Esophagus muscularis mucosa (tissue), 4 donors: ENCODE data around the gene PAFAH1B2. TPM values are rescaled to one million over a fixed set of nuclear protein-coding genes. Genes with fewer than 3 reads are reported as not detected.
A peak's percentile ranks its signal among the peaks of the same experiment; 100 is the strongest.

Source experiments
- DNase-seq: peaks from one replicate; pipeline ENCODE4 v3.0.0-alpha.2; 2017; ENCODE audit errors: extremely low spot score
- H3K27ac ChIP-seq, 4 donors: fragments of 200-600 bp; sonication (generic); replicated peaks in 1 of 4; 1 replicate in 3 of 4; 2 replicates in 1 of 4; pipeline ENCODE4 v1.5.1; 2016 to 2019; ENCODE audit warnings: mild to moderate bottlenecking in 1 of 4
- H3K27me3 ChIP-seq, 4 donors: fragments of 200-600 bp; sonication (generic); one replicate each; pipeline versions ENCODE4 v1.5.1 to v1.6.0; 2016 to 2019
- H3K36me3 ChIP-seq, 4 donors: fragments of 200-600 bp; sonication (generic); one replicate each; pipeline ENCODE4 v1.5.1; 2016 to 2019
- H3K4me1 ChIP-seq, 4 donors: fragments of 200-600 bp; sonication (generic); one replicate each; pipeline ENCODE4 v1.5.1; 2016 to 2019
- H3K4me3 ChIP-seq, 4 donors: fragments of 200-600 bp; sonication (generic); 1 replicate in 2 of 4; 2 replicates in 2 of 4; pipeline ENCODE4 v1.5.1; 2016 to 2019; ENCODE audit warnings: mild to moderate bottlenecking in 4 of 4, moderate library complexity in 1 of 4
- H3K9me3 ChIP-seq, 4 donors: fragments of 200-600 bp; sonication (generic); 1 replicate in 3 of 4; 2 replicates in 1 of 4; pipeline ENCODE4 v1.5.1; 2016 to 2019
- EP300 ChIP-seq: sonication (generic); formaldehyde crosslinking; IDR thresholded peaks from one replicate; pipeline ENCODE4 v1.6.1; 2017; ENCODE audit warnings: antibody characterized with exemption
- POLR2A ChIP-seq: fragments of 450-650 bp; IDR thresholded peaks from one replicate; pipeline ENCODE4 v1.6.1; 2017; ENCODE audit warnings: antibody characterized with exemption, moderate library complexity, mild to moderate bottlenecking, low read depth
- POLR2AphosphoS5 ChIP-seq, 2 donors: sonication (generic); formaldehyde crosslinking; IDR thresholded peaks; one replicate each; pipeline ENCODE4 v1.6.1; 2017; ENCODE audit warnings: antibody characterized with exemption in 2 of 2
- WGBS: methylation state at CpG from one replicate; pipeline ENCODE4 v1.1.5; 2018; 5-methylcytosine and 5-hydroxymethylcytosine counted together
- intact Hi-C: fragments of 100-400 bp; cut with DNase I; formaldehyde crosslinking; loops from one replicate; pipeline ENCODE4 v1.15.1; 2023
- total RNA-seq, 4 donors: library from RNA; depleted of rRNA; stranded (reverse); fragments of >200 nt; gene quantifications; one replicate each; pipeline versions ENCODE4 v1.1.0 to v1.2.1, GENCODE V29; 2016
- TF ChIP-seq, protein P1 (sequence below), 3 experiments: fragments of 200-600 bp in 2 of 3; fragments of 450-650 bp in 1 of 3; sonication (generic) in 2 of 3; IDR thresholded peaks; one replicate each; pipeline ENCODE4 v1.5.1; 2017 to 2019; ENCODE audit warnings: antibody characterized with exemption in 3 of 3, mild to moderate bottlenecking in 2 of 3, moderate library complexity in 1 of 3

The PAFAH1B2 gene
- total RNA-seq, 4 donors from 2014 or later = 40.3 to 63.0 (median 47.4) TPM

DNA sequence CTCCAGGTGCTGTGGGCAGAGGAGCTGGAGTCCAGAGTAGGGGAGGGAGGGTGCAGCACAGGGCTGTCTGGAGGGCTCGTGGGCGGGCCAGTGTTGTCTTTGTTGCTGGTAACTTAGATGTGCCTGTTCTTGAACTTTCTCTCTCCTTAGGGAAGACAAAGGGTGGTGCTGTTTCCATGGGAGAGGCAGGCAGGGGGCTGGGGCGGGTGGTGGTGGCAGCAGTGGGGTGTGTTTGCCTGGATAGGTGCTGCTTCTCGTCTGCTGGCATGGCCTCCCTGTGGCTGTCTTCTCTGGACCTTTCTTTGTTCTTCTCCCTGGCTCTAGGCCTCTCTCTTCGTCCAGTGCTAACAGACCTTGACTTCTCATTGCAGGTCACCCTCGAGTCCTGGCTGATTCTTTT lies 42.9 kb downstream of the PAFAH1B2 start:
- H3K4me3 ChIP-seq = no peak overlapping the region
- no peak for TF ChIP-seq POLR2A
- no peak for TF ChIP-seq POLR2AphosphoS5 (IDR thresholded peaks at IDR 0.05)
- TF ChIP-seq EP300 = no peak
- TF ChIP-seq, protein P1, sequence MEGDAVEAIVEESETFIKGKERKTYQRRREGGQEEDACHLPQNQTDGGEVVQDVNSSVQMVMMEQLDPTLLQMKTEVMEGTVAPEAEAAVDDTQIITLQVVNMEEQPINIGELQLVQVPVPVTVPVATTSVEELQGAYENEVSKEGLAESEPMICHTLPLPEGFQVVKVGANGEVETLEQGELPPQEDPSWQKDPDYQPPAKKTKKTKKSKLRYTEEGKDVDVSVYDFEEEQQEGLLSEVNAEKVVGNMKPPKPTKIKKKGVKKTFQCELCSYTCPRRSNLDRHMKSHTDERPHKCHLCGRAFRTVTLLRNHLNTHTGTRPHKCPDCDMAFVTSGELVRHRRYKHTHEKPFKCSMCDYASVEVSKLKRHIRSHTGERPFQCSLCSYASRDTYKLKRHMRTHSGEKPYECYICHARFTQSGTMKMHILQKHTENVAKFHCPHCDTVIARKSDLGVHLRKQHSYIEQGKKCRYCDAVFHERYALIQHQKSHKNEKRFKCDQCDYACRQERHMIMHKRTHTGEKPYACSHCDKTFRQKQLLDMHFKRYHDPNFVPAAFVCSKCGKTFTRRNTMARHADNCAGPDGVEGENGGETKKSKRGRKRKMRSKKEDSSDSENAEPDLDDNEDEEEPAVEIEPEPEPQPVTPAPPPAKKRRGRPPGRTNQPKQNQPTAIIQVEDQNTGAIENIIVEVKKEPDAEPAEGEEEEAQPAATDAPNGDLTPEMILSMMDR (IDR thresholded peaks at IDR 0.05) = no peak
- no peaks in the 10 kb centered on the region for H3K27me3 ChIP-seq
- WGBS = 76% methylated on average over 2 of the region's 6 CpGs
- no peaks in the 10 kb centered on the region for H3K9me3 ChIP-seq
- peaks cover 51 to 97% (median 91%) of the 10 kb centered on the region in 4 donors for H3K36me3 ChIP-seq
- peaks cover 0 to 22% (median 6%) of the 10 kb centered on the region in 4 donors for H3K4me1 ChIP-seq
- peak overlapping the region in 1 of 4 donors; percentile 46 for H3K27ac ChIP-seq
- intact Hi-C loops = no loop called here
- no peak for DNase-seq

DNA sequence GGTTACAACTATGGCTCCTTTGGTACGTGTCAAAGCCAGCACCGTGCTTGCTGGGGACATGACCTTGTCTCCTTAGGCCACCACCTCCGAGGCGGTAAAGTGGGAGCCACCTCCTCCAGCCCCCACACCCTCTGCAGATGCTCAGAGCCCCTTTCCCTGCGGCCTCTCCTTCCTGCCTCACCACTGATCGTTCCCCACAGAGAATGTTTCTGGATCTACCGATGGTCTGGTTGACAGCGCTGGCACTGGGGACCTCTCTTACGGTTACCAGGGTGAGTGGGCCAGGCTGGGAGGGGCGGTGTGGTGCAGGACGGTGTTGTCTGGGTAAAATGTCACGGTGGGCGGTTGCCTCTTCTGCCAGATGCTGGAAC lies 43.3 kb downstream of the PAFAH1B2 start:
- H3K4me1 ChIP-seq = peaks cover 0 to 18% (median 3%) of the 10 kb centered on the region in 4 donors
- peaks cover 54 to 97% (median 91%) of the 10 kb centered on the region in 4 donors for H3K36me3 ChIP-seq
- 88% methylated on average over 13 of the region's 13 CpGs for WGBS
- no peaks in the 10 kb centered on the region for H3K27me3 ChIP-seq
- intact Hi-C loops = no loop called here
- H3K4me3 ChIP-seq = no peak overlapping the region
- H3K9me3 ChIP-seq = no peaks in the 10 kb centered on the region
- no peak for DNase-seq
- TF ChIP-seq EP300 (no peak), POLR2A (no peak), POLR2AphosphoS5 (IDR thresholded peaks at IDR 0.05) (no peak)
- TF ChIP-seq, protein P1 (IDR thresholded peaks at IDR 0.05) = no peak
- H3K27ac ChIP-seq = peak overlapping the region in 1 of 4 donors; percentile 13

DNA sequence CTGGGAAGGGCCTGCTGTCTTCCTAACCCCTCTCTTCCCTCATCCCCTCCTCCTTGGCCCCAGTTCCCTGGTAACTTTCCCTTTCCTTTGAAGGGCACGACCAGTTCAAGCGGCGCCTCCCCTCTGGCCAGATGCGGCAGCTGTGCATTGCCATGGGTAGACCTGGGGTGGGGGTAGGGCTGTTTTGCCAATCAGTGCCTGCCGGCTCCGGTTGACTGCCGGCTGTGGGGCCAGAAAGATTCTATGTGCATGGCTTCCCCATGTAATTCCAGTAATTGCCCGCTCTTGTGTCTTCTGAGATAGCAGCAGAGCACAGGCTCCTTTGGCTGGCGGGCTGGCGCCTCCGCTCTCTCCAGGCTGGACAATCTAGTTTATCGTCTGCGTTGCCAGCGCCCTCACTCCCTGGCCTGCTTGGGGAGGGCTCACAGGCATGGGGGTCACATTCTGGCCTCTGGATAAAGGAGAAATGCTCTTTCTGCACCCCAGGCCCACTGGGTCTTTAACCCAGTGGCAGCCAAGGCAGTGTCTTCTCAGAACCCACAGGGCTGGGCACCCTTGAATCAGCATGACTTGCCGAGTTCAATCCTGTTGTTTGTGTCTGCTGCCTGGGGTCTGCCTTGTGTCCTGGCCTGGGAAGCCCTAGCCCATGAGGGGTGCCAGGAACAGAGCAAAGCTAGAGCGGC lies 43.9 kb downstream of the PAFAH1B2 start:
- Histone ChIP-seq H3K36me3 (peaks cover 54 to 97% (median 91%) of the 10 kb centered on the region in 4 donors), H3K27me3 (no peaks in the 10 kb centered on the region), H3K4me1 (peaks cover 0 to 17% (median 3%) of the 10 kb centered on the region in 4 donors), H3K9me3 (no peaks in the 10 kb centered on the region), H3K27ac (peak overlapping the region in 2 of 4 donors; percentile 4 to 13), H3K4me3 (no peak overlapping the region)
- WGBS = 90% methylated on average over 14 of the region's 16 CpGs
- intact Hi-C loops = no loop called here
- no peak for DNase-seq
- TF ChIP-seq POLR2AphosphoS5 (IDR thresholded peaks at IDR 0.05) (no peak), POLR2A (no peak), EP300 (no peak)
- TF ChIP-seq, protein P1 (IDR thresholded peaks at IDR 0.05) = no peak

DNA sequence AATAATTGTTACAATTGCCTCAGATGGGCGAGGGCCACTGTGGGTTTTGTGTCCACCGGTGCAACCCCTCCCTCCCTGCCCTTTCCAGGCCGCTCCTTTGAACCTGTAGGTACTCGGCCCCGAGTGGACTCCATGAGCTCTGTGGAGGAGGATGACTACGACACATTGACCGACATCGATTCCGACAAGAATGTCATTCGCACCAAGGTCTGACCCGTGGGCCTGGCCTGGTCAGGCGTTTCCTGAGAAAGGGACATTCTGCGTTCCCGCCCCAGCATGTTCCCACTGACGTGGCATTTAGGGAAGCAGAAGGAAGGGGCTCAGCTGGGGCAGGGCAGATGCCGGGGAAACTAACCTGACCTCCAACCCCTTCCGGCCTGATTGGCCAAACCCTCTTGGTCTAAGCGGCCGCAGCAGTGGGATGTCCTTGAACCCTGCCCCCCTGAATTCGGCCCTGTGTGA lies 44.6 kb downstream of the PAFAH1B2 start:
- Histone ChIP-seq H3K27me3 (no peaks in the 10 kb centered on the region), H3K4me3 (no peak overlapping the region), H3K27ac (peak overlapping the region in 1 of 4 donors; percentile 9), H3K9me3 (no peaks in the 10 kb centered on the region), H3K36me3 (peaks cover 57 to 97% (median 92%) of the 10 kb centered on the region in 4 donors), H3K4me1 (peaks cover 0 to 17% (median 4%) of the 10 kb centered on the region in 4 donors)
- TF ChIP-seq POLR2A (no peak), EP300 (no peak), POLR2AphosphoS5 (IDR thresholded peaks at IDR 0.05) (no peak)
- TF ChIP-seq, protein P1 (IDR thresholded peaks at IDR 0.05) = no peak
- WGBS = 96% methylated on average over 10 of the region's 20 CpGs
- no peak for DNase-seq
- intact Hi-C loops = no loop called here
